Fibroblast of skin of left biceps (primary cell): ENCODE results near the gene ZNF512.
"Not testable (repeated sequence)": the region's sequence is repeated elsewhere in the genome, so short reads cannot be mapped to it uniquely, and the experiment has no call there.

Experiments used
- DNase-seq, 2 experiments: peaks; one replicate each; pipeline ENCODE4 v3.0.0-alpha.2; 2013; ENCODE audit warnings: low read depth in 2 of 2

Gene ZNF512

GRCh38 chr2:27582129-27582694 lies 630 bp upstream of the ZNF512 start:
- no peak for DNase-seq

DNA sequence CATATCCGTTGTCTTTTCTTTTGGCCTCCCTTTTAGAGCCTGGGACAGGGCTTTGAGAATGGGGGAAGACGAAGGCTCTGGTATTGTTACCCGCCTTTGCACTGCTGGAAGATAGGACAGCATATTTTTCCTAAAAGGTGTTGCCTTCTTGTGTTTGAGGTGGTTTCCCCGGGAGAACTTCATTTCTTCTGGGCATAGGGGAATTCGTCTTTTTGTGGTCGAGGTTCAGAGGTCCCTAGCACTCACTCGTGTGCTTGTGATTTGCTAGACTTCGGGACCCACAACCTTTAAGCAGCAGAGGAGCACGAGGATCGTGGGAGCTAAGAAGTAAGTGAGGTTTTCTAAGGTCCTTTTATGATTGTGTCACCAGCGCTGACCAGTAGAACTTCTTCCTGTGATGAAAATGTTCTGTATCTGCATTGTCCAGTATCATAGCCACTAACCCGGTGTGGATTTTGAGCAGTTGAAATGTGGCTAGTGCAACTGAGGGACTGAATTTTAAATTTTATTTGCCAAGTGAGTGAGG lies 611 bp downstream of the ZNF512 start:
- DNase-seq = no peak

DNA sequence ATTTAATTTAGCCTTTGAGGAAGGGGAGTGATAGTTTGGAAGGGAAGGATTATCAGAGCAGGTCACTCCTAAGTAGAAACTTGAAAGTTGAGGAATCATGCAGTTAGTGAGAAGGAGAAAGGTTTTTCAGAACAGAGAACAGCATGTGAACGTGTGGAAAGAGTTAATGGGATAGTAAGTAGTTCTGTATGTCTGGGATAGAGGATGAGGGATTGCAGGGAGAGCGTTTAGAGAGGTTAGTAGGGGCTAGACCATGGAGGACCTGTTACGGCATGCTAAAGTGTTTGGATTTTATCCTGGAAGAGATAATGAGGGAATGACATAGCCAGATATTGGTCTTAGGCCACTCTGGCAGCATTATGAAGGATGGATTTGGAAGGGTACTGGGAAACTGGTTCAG lies 1.8 kb downstream of the ZNF512 start:
- no peak for DNase-seq

DNA sequence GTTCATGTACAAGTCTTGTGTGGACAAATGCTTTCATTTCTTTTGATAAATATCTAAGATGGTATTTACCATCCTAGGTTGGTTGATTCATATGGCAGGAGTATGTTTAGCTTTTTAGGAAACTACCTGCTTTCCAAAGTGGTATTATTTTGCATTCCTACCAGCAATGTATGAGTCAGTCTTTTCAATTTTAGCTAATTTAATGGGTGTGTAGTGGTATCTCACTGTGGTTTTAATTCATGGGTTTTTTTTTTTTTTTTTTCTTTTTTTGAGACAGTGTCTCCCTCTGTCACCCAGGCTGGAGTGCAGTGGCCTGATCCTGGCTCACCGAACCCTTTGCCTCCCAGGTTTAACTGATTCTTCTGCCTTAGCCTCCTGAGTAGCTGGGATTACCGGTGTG lies 4.2 kb downstream of the ZNF512 start:
- DNase-seq = no peak

DNA sequence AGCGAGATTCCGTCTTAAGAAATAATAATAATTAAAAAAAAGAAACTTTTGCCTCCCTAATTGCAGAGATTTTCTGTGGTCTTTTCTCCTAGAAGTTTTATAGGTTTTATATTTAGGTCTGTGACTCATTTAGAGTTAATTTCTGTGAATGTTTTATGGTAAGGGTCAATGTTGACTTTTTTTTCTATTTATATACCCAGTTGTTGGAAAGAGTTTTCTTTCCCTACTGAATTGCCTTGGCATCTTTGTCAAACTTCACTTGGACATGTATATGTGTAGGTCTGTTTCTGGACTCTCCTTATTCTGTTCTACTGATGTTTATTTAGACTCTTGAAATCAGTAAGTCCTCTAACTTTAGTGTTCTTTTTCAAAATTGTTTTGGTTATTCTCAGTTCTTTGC lies 5.5 kb downstream of the ZNF512 start:
- no peak for DNase-seq

DNA sequence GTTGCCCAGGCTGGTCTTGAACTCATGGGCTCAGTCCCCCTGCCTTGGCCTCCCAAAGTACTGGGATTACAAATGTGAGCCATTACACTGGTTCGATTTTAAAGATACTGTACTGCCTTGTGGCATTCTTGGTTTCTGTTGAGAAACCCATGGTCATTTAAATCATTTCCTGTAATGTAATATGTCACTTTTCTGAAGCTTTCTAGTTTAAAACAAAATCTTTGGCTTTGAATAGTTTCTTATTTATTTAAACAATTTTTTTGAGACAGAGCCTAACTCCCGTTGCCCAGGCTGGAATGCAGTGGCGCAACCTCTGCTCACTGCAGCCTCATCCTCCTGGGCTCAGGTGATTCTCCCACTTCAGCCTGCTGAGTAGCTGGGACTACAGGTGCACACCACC lies 8.9 kb downstream of the ZNF512 start:
- DNase-seq = no peak

DNA sequence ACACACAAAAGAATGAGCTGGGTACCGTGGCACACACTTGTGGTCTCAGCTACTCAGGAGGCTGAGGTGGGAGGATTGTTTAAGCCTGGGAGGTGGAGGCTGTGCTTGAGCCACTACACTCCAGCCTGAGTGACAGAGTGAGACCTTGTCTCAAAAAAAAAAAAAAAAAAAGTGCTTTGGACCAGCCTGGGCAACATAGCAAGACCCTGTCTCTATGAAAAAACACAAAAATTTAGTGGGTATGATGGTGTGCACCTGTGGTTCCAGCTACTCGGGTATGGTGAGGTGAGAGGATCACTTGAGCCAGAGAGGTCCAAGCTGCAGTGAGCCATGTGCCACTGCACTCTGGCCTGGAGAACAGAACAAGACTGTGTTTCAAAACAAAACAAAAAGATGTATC lies 10.4 kb downstream of the ZNF512 start:
- no peak for DNase-seq

- DNase-seq = not testable (repeated sequence)
Observed at GRCh38 chr2:27594020-27594703, 11.3 kb downstream of the ZNF512 start.

DNA sequence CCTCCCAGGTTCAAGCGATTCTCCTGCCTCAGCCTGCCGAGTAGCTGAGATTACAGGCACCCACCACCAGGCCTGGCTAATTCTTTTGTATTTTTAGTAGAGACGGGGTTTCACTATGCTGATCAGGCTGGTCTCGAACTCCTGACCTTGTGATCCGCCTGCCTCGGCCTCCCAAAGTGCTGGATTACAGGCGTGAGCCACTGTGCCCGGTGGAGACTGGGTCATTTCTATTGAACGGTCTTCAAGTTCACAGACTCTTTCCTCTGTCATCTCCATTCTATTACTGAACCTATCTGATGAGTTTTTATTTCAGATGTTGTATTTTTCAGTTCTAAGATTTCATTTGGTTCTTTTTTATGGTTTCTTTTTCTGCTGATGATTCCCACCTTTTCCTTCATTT lies 12.6 kb downstream of the ZNF512 start:
- DNase-seq = not testable (repeated sequence)

GRCh38 chr2:27596627-27597026 lies 13.8 kb downstream of the ZNF512 start:
- DNase-seq = no peak

GRCh38 chr2:27606611-27607010 lies 23.8 kb downstream of the ZNF512 start:
- DNase-seq = no peak

- DNase-seq = no peak
Observed at GRCh38 chr2:27613985-27614384, 31.1 kb downstream of the ZNF512 start.

DNA sequence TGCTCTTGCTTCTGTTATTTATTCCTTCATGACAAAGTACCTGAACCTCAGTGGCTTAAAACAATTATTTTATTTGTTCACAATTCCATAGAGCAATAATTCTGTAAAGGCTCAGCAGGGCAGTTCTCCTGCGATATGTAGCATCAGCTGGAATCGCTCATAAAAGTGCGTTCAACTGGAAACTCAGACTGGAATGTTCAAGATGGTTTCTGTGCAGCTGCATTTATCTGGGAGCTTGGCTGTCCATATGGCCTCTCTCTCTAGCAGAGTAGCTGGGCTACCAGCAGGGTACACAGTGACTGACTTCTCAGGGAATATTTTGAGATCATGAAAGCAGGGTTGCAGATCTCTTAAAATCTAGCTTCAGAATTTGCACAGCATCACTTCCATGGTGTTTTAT lies 32.5 kb downstream of the ZNF512 start:
- DNase-seq = no peak

DNA sequence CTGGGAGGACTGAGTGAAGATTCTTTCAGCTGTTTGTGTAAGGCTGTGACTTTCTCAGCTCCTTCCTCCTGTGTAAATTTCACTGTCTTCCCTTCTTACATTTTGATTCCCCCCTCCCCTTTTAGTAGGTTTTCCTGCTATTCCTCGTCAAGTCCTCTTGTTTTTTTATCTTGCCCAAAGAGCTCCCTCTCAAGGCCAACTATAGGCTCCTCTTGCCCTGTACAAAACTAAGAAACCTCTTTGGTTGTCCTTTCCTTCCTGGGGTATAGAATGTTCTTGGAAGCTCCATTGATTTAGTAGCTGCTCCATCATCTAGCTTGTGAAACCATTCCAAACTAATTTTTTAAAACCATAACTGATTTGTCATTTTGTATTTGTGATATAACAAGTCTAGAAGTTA lies 38.7 kb downstream of the ZNF512 start:
- DNase-seq = no peak

GRCh38 chr2:27622921-27623384 lies 40.1 kb downstream of the ZNF512 start:
- DNase-seq = peak; percentile 81 to 84

DNA sequence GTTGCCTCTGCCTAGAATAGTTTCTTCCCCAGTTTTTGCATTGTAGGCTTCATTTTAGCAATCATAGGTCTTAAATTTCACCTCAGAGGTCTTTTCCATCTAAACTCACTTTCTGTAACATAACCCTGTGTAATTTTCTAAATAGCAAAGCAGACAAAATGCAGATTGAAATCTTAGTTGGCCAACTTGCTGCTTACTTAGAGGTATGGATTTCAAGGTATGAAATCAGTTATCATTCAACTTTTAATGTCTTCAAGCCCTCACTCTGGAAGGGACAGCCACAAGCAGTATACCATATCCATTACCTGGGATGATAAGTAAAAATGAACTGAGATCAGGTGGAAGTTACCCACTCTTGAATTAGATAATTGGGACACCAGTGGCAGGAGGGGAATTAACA lies 42.1 kb downstream of the ZNF512 start:
- DNase-seq = no peak

GRCh38 chr2:27626323-27626722 lies 43.5 kb downstream of the ZNF512 start:
- not testable (repeated sequence) for DNase-seq

GRCh38 chr2:27626921-27627320 lies 44.1 kb downstream of the ZNF512 start:
- DNase-seq = not testable (repeated sequence)

- peak; percentile 42 for DNase-seq
Observed at GRCh38 chr2:27627963-27628766, 45.3 kb downstream of the ZNF512 start.

DNA sequence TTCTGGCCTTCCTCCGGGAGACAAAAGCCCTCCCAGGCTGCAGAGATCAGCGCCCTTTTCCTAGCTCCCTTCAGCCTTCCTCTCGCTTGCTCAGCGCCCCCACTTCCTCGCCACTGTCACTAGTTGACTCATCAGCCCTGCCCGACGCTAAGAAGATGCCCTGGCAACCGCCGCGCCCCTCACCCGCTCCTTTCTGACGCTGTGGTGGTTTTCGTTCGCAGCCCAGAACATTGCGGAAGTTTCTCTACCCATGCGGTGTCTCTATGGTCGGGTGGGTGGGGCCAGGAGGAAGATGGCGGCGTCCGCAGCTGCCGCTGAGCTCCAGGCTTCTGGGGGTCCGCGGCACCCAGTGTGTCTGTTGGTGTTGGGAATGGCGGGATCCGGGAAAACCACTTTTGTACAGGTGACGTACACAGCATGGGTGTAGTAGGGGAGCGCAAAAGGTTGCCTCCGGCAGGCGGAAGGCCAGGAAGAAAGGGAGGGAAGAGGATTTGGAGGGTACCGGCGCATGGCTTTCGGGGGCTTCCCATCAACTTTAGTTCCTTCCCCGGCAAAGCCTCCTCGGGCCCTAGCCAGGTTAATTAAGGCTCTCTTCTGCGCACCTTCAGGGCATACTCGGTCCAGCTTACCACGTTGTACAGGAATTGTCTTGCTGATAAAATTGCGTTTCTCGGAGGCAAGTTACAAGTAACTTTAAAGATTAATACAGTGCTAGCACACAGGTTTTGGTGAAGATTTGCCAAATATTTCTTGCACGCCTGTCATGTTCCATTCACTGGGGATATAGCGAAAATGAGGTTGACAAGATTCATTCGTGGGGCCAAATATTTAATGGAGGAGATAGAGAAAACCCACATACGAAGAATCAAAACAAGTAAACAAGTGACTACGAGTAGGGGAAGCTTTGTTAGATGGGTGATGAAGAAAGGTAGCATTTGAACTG lies 46.2 kb downstream of the ZNF512 start, which contains the start of the genes CCDC121 and GPN1:
CCDC121 (minus strand) TSS at position 246 of the 943 bp plus-strand sequence. CDS start 1,213 bp downstream, outside the sequence.
GPN1 (plus strand) TSS at position 284 of the 943 bp plus-strand sequence; CDS start at position 293, 9 bp downstream.
- DNase-seq = peak; percentile 68 to 69

- DNase-seq = not testable (repeated sequence)
Observed at GRCh38 chr2:27630257-27630656, 47.4 kb downstream of the ZNF512 start.
